Testis (tissue), 3 donors: Measurements from ENCODE around the gene HPS1. TPM values are rescaled to one million over a fixed set of nuclear protein-coding genes. Genes with fewer than 3 reads are reported as not detected.

Source experiments
- DNase-seq: peaks from one replicate; pipeline ENCODE4 v3.0.0-alpha.2; 2019
- H3K27ac ChIP-seq, 2 donors: fragments of 200-600 bp; sonication (generic); one replicate each; pipeline ENCODE4 v1.5.1; 2019
- H3K27me3 ChIP-seq: fragments of 200-600 bp; sonication (generic); one replicate; pipeline ENCODE4 v1.5.1; 2019
- H3K36me3 ChIP-seq: fragments of 200-600 bp; sonication (generic); one replicate; pipeline ENCODE4 v1.5.1; 2017; ENCODE audit warnings: low read depth; ENCODE audit errors: missing control alignments
- H3K4me1 ChIP-seq: fragments of 200-600 bp; sonication (generic); one replicate; pipeline ENCODE4 v1.5.1; 2019
- H3K4me3 ChIP-seq, 2 donors: fragments of 200-600 bp; sonication (generic); one replicate each; pipeline ENCODE4 v1.5.1; 2017 to 2019
- H3K9me3 ChIP-seq: fragments of 200-600 bp; sonication (generic); one replicate; pipeline ENCODE4 v1.5.1; 2017
- CTCF ChIP-seq, 3 experiments: fragments of 450-650 bp in 2 of 3; fragments of 200-600 bp in 1 of 3; sonication (generic) in 1 of 3; IDR thresholded peaks; one replicate each; pipeline ENCODE4 v1.5.1; 2016 to 2019; ENCODE audit warnings: antibody characterized with exemption in 3 of 3, mild to moderate bottlenecking in 2 of 3, moderate library complexity in 1 of 3
- POLR2A ChIP-seq: fragments of 450-650 bp; IDR thresholded peaks from one replicate; pipeline ENCODE4 v1.6.1; 2017; ENCODE audit warnings: antibody characterized with exemption, mild to moderate bottlenecking, moderate library complexity
- WGBS, 2 donors: methylation state at CpG; one replicate each; pipeline ENCODE4 v1.1.5; 2018; 5-methylcytosine and 5-hydroxymethylcytosine counted together
- intact Hi-C: fragments of 100-400 bp; cut with DNase I; formaldehyde crosslinking; loops from one replicate; pipeline ENCODE4 v1.15.1; 2023; ENCODE audit warnings: low total_unique reads
- polyA plus RNA-seq: library from polyadenylated mRNA; stranded (reverse); fragments of 350-450 nt; fragmentation: Illumina TruSeq; extraction: RNeasy Lipid Tissue Mini Kit (QIAGEN cat#74804); gene quantifications from one replicate; pipeline ENCODE4 v1.2.3, GENCODE V29; 2014; ENCODE audit warnings: low read depth, low replicate concordance; ENCODE audit not compliant: insufficient read depth
- total RNA-seq, 2 donors: library from RNA; depleted of rRNA; stranded (reverse); fragments of >200 nt; gene quantifications; one replicate each; pipeline ENCODE4 v1.2.3, GENCODE V29; 2016

HPS1 gene
- total and polyA plus RNA-seq, 3 donors from 2014 or later = 53.6 to 73.4 (median 59.4) TPM

GRCh38 chr10:98433881-98434732 is 12.6 kb downstream of the HPS1 start:
- intact Hi-C loops = no loop called here
- H3K27me3 ChIP-seq = no peaks in the 10 kb centered on the region
- no peak for TF ChIP-seq POLR2A
- H3K36me3 ChIP-seq = no peaks in the 10 kb centered on the region
- 94 to 96% methylated on average over 16 to 21 of the region's 21 CpGs for WGBS, 2 donors
- DNase-seq = no peak
- no peak overlapping the region for H3K27ac ChIP-seq
- no peak overlapping the region for H3K4me3 ChIP-seq
- no peaks in the 10 kb centered on the region for H3K4me1 ChIP-seq
- no peaks in the 10 kb centered on the region for H3K9me3 ChIP-seq

- WGBS, 2 donors = 94 to 100% methylated on average over 1 of the region's 1 CpG
- intact Hi-C loops = no loop called here
- no peak for DNase-seq
- H3K36me3 ChIP-seq = no peaks in the 10 kb centered on the region
- no peak overlapping the region for H3K27ac ChIP-seq
- H3K27me3 ChIP-seq = no peaks in the 10 kb centered on the region
- TF ChIP-seq CTCF (IDR thresholded peaks at IDR 0.05) (no peak), POLR2A (no peak)
- no peaks in the 10 kb centered on the region for H3K4me1 ChIP-seq
- H3K4me3 ChIP-seq = no peak overlapping the region
- no peaks in the 10 kb centered on the region for H3K9me3 ChIP-seq
Measured at GRCh38 chr10:98433371-98433770, 13.4 kb downstream of the HPS1 start.

GRCh38 chr10:98432330-98432729 is 14.4 kb downstream of the HPS1 start:
- no peaks in the 10 kb centered on the region for H3K27me3 ChIP-seq
- intact Hi-C loops = no loop called here

GRCh38 chr10:98431016-98431415 is 15.7 kb downstream of the HPS1 start:
- no peaks in the 10 kb centered on the region for H3K27me3 ChIP-seq
- intact Hi-C loops = no loop called here
- no peak for TF ChIP-seq CTCF (IDR thresholded peaks at IDR 0.05)
- TF ChIP-seq POLR2A = no peak
- no peaks in the 10 kb centered on the region for H3K36me3 ChIP-seq
- no peak overlapping the region for H3K27ac ChIP-seq
- WGBS, 2 donors = 94% methylated on average over 6 of the region's 8 CpGs; no CpG with 5 or more reads in 1 of the 2 donors
- no peaks in the 10 kb centered on the region for H3K9me3 ChIP-seq
- H3K4me3 ChIP-seq = no peak overlapping the region
- no peaks in the 10 kb centered on the region for H3K4me1 ChIP-seq
- no peak for DNase-seq

More at GRCh38 chr10:98432330-98432729, 14.4 kb downstream of the HPS1 start:
- no peak overlapping the region for H3K4me3 ChIP-seq
- 94 to 100% methylated on average over 1 of the region's 1 CpG for whole genome bisulfite sequencing, 2 donors
- no peaks in the 10 kb centered on the region for H3K9me3 ChIP-seq
- no peak overlapping the region for H3K27ac ChIP-seq
- TF ChIP-seq CTCF (IDR thresholded peaks at IDR 0.05) = no peak
- no peak for TF ChIP-seq POLR2A
- no peaks in the 10 kb centered on the region for H3K4me1 ChIP-seq
- no peaks in the 10 kb centered on the region for H3K36me3 ChIP-seq
- no peak for DNase-seq

GRCh38 chr10:98430427-98430826 is 16.3 kb downstream of the HPS1 start:
- H3K27me3 ChIP-seq = no peaks in the 10 kb centered on the region
- H3K36me3 ChIP-seq = no peaks in the 10 kb centered on the region
- no peak overlapping the region for H3K27ac ChIP-seq
- DNase-seq = no peak
- H3K9me3 ChIP-seq = no peaks in the 10 kb centered on the region
- intact Hi-C loops = no loop called here
- TF ChIP-seq POLR2A (no peak), CTCF (IDR thresholded peaks at IDR 0.05) (no peak)
- no peak overlapping the region for H3K4me3 ChIP-seq
- no peaks in the 10 kb centered on the region for H3K4me1 ChIP-seq
- 94 to 96% methylated on average over 7 to 8 of the region's 8 CpGs for WGBS, 2 donors
